Fibroblast of skin of abdomen (primary cell): ENCODE results near the gene TREM1. TPM values are rescaled to one million over a fixed set of nuclear protein-coding genes. Genes with fewer than 3 reads are reported as not detected.
"Not testable (repeated sequence)": the region's sequence is repeated elsewhere in the genome, so short reads cannot be mapped to it uniquely, and the experiment has no call there.

Source experiments
- DNase-seq: peaks from one replicate; pipeline ENCODE4 v3.0.0-alpha.2; 2013
- polyA plus RNA-seq, 2 experiments: library from polyadenylated mRNA; unstranded; fragments of 120-200 nt; gene quantifications; one replicate each; pipeline ENCODE4 v1.2.1, GENCODE V29; 2013; ENCODE audit not compliant: insufficient read length in 2 of 2

The TREM1 gene
- polyA plus RNA-seq (2013, experiment 1 of 2; ENCODE audit: insufficient read length) = not detected
- not detected for polyA plus RNA-seq (2013, experiment 2 of 2; ENCODE audit: insufficient read length)

DNA sequence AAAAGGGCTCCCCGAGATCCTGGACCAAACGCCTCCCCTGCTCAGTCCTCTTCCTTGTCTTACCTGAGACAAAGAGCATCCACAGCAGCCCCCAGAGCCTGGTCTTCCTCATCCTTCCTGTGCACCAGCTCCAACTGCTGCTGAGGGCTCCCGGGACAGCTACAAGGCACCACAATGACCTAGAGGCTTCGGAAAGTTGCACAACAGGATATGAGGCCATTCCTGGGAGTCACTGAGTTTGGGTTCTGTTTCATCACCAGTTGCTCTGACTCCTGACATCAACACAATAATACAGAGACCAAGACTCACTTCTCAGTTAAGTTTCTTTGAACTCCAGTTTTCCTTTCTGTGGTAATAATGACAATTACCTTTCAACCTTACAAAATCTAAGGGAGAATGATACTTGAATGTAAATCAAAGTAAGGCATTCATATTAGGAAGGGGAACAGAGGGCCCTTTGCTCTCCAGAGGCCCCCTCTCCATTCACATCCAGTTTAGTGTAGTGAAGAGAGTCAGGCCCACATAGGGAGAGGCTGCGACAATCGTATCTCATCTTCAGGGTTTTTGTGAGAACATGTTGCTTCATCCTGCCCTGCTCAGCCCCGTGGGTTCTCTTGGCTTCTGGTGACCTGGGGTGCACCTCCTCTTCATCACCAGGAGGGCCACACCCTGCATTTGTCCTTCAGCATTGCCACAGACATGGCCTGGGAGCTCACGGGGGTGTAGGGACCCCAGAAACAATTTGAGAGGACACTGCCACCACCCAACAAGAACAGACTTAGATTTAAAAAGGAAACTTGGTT is at the start of gene TREM1:
TSS of gene TREM1 (minus strand) at position 139 of the 803 bp plus-strand sequence. CDS start at position 112, 27 bp downstream.
- peak; percentile 47 for DNase-seq

GRCh38 chr6:41335943-41336342 is 49.5 kb upstream of the TREM1 start:
- DNase-seq = no peak

GRCh38 chr6:41335296-41335695 is 48.8 kb upstream of the TREM1 start, which contains the start of gene NCR2:
TSS of gene NCR2 (plus strand) at chr6:41335608. CDS start at chr6:41335877, 269 bp downstream.
- DNase-seq = no peak

GRCh38 chr6:41334482-41335040 is 48.1 kb upstream of the TREM1 start:
- no peak for DNase-seq

GRCh38 chr6:41332842-41333736 is 46.6 kb upstream of the TREM1 start:
- DNase-seq = no peak

- no peak for DNase-seq
Observed at GRCh38 chr6:41332241-41332640, 45.8 kb upstream of the TREM1 start.

DNA sequence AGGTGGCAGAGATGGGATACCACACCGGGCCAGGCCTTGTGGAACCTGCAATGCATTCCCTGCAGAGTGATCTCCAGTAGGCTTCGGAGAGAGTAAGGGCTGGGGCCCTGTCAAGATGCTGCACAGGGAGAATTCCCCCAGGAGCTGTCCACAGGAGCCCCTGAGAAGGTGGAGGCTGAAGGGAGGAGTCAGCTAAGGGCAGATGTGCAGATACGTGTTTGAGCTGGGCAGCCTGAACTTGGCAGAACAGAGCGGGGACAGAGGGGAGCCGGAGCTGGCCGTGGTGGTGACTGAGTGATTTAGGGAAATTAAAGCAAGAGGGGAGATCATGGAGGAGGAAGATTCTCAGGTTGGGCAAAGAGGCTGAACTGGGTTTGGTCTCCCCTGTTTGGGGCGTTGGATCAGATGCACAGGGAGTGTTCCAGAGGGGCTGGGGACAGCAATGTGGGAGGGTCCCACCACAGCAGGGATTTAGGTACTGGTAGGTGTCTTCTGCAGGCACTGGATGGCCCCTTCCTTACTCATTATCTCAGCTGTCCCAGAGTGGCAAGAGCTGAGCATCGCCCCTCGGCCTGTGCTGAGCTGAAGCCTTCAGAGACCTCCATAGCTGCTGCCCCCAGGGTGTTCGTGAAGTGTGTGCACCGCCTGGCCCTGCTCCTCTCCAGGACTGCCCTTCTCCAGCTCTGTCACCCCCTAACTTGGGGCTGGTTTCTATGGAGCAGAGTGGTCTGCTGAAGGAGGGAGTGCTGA is 45.1 kb upstream of the TREM1 start:
- DNase-seq = no peak

DNA sequence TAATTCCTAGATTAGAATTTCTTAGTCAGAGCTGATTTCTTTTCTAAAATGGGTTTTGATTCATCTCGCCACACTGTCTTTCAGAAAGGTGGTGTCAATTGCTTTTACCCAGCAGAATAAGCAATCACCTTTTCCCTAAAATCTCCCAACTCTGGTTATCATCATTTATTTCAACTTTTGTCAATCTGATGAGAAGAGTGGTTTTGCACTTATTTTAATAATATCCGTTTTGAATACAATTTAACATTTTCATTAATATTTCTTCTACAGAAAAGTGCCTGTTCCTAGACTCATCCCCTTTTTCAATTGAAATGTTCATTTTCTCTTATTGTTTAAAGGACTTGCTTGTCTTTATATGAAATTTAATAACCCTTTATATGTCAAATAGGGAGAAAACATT is 40.7 kb upstream of the TREM1 start:
- DNase-seq = no peak

DNA sequence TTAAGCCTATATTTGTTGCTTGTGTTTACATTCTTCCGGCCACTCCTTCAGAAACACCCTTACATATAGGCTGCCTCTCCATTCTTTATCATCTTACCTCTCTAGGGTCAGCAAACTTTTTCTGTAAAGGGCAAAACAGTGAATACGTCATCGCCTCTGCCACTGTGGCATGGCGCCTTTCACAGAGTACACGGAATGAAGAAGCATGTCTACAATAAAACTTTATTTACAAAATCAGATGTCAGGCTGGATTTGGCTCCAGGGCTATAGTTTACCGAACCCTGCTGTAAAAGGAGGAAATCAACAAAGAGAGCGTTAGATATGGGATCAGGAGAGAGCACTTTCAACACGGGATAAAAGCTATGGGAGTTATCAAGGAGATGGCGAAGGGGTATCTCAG is 39.6 kb upstream of the TREM1 start:
- DNase-seq = no peak

DNA sequence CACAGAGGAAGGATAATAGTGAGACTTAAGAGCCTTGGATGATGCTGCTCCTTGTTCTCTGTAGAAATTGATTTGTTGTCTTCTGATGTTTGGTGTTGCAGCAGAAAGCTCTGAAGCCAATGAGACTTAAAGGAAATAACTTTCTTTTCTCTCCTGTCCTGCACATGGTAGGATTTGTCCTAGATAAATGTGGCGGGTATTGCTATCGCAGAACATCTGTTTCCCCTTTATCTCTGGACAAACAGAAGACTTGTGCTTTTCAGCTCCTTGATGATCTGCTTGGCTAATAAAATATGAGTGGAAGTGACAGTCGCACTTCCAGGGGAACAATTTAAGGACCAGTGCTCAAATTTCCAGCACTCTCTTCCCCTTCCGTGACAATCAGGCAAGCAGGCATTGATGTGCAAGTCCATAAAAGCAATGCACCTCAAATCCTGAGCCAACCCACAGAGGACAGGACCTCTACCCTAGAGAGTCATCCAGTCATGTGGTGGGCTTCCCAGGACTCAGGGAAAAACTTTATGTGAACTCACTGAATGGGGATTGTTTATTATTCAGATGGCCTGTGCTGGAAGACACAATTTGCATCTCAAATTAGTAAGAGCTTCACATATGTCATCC is 39.1 kb upstream of the TREM1 start:
- no peak for DNase-seq

DNA sequence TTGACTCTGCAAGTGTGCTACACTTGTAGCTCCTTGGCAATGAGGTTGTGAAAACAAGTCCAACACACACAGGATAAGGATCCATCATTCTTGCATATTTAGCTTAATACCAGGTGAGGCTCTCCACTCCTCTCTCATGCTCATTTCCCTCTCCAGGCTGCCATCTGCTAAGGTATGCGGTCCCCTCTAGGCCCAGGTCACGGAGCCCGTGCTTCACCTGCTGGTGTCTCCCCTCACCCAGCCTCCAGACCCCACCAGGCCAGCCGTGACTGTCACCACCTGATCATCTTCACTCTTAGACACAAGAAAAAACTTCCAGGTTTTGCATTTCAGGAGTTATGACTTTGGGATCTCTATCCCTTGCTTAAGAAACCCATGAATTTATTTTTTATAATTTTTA is 34.7 kb upstream of the TREM1 start:
- no peak for DNase-seq

DNA sequence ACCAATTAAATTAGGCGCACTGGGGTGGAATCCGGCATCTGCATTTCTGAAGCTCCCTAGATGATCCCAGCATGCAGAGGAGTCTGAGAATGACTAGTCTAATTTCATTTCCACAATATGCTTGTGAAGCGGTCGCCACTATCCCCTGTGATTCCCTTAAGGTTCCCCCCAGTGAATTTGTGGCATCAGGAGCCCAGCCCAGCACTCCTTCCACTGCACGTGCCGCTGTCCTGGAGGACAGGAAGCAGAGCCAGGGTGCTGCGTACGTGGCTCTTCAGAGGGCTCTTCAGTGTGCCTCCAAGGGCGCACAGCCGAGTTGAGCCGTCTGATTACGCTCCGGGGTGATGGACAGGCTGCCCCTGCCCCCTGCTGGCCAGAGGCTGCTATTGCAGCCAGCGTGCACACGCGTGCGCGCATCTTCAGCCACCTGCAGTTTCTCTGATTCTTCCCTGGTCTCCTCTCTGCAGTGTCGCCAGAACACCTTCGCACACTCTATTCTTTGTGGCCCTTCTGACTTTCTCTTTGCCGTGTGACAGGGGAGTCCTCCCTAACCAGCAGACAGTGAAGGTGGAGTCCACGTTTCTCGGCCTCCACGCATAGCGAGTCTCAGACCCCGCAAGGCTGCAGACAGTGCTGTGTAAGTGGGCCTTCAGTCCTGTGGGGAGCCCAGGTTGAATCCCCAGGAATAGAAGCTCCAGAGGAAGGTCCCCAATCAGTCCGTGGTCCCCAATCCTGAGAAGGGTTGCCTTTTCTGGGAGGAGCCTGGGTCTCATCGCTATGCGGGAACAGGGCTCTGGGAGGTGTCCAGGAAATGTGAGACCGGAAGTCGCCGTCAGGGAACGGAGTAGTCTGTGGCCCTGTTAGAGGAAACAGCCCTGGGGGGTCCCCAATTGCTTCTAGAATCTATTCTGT is 32.4 kb upstream of the TREM1 start:
- DNase-seq = peak; percentile 75

DNA sequence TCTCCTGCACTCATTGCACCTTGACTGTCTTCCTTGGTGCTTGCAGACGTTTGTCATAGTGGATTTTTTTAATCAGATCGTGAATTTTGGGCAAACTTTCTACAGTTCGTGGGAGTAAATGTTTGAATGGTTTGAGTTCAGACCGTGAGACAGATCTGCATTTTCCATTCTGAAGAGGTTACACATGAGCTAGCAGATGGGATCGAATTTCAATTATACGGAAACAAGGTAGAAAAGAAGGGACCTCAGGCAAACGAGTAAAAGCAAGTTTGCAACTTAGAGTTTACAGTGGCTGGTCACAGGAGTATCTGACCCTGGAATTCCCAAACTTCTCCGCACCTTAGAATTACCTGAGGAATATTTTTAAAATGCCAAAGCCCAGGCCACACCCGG is 31.8 kb upstream of the TREM1 start:
- no peak for DNase-seq

DNA sequence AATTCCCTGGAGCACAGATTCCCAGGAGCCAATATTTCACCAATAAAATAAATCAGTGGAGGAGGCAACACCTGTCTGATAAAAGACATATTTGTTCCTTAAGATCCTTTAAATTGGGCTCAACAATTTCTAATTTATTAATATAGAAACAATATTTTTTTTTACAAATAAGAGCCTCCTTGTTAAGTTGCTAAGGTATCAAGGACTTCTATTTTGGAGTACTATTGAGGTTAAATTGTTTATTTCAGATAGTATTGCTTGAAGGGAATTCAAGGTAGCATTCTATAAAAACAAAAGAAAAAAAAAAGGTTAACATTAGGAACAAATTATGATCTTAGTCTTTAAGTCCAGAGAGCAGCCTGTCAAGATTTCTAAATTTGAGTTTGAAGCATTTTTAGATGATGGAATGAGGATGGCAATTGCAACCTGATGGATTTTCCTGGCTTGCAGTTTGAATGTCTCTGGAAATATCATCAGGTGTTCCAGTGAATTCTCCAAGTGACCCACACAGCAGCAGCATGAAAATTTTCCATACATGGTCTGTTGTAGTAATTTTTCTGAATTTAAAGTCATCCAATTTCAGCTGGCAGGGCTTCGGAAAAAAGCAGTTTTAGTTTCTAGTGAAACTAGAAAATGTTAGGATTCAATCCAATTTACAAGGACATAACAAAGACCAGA is 29.6 kb upstream of the TREM1 start:
- DNase-seq = no peak

DNA sequence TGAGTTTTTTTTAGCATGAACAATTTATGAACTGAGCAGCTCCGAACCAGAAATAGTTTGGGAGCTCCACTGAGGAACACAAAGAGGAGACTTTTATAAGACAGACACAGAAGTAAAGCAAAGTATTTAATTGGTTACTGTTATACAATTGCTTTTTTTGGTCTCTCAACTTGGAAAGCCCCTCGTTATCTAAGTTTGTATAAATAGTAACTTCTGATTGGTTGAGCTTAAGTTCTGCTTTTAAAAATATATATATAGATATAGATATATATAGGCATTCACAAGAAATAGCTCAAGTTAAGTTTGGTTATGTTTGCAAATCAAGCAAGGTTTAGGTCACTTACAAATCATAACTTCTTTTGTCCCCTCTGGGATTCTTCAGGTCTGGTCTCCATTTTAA is 28.7 kb upstream of the TREM1 start:
- DNase-seq = no peak

- DNase-seq = peak; percentile 32
Observed at GRCh38 chr6:41306187-41306854, 19.8 kb upstream of the TREM1 start.

DNA sequence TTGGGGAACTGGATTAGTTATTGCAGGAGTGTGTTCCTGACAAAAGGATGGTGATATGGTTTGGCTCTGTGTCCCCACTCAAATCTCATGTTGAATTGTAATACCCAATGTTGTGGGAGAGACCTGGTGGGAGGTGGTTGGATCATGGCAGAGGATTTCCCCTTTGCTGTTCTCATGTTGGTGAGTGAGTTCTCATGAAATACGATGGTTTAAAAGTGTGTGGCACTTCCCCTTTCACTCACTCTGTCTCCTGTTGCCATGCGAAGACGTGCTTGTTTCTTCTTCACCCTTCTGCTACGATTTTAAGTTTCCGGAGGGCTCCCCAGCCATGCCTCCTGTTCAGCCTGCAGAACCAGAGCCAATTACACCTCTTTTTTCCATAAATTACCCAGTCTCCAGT is 16.2 kb upstream of the TREM1 start:
- DNase-seq = no peak

- no peak for DNase-seq
Observed at GRCh38 chr6:41298785-41299502, 12.5 kb upstream of the TREM1 start.

- DNase-seq = not testable (repeated sequence)
Observed at GRCh38 chr6:41297248-41297647, 10.8 kb upstream of the TREM1 start.
